GM12874 (cell line): ENCODE data around the gene UBTD1.

Source experiments
- TF ChIP-seq, protein P1 (sequence below): IDR thresholded peaks from 2 replicates; pipeline ENCODE4 v1.5.1; 2011; ENCODE audit warnings: low read depth, mild to moderate bottlenecking, control low read depth, low read length, moderate library complexity; ENCODE audit not compliant: insufficient read depth

The UBTD1 gene, protein sequence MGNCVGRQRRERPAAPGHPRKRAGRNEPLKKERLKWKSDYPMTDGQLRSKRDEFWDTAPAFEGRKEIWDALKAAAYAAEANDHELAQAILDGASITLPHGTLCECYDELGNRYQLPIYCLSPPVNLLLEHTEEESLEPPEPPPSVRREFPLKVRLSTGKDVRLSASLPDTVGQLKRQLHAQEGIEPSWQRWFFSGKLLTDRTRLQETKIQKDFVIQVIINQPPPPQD

DNA sequence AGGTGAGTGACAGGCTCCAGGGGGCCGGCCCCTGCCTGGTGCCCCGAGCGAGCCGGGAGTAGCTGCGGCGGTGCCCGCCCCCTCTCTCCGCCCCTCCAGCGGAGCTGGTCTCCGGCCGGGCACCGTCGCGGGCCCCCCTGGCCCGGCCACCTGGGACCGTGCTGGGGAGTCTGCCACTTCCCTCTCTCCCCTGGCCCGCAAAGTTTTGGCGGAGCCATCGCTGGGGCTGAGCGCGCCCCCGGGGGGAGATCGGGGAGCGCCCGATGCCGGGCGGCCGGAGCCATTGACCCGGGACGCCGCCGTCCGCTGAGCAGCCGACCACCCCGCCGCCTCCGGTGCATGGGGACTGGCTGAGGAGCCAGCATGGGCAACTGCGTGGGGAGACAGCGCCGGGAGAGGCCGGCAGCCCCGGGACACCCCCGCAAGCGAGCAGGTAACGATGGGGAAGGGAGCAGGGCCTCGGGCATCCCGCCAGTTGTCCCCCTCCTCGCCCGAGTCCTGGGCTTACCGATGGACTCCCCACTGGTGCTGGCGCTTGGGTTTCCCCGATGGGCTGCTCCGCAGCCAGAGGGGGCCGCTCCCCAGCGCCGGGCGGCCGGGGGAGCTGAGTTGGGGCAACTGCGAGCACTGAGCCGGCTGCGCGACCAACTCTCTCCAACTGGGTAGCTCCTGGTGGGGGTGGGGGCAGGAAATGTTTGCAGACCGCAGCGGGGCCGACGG is at the start of gene UBTD1:
Gene UBTD1 (plus strand): TSS at position 84 of the 720 bp plus-strand sequence. CDS start 280 bp downstream, at position 364.
- TF ChIP-seq, protein P1, sequence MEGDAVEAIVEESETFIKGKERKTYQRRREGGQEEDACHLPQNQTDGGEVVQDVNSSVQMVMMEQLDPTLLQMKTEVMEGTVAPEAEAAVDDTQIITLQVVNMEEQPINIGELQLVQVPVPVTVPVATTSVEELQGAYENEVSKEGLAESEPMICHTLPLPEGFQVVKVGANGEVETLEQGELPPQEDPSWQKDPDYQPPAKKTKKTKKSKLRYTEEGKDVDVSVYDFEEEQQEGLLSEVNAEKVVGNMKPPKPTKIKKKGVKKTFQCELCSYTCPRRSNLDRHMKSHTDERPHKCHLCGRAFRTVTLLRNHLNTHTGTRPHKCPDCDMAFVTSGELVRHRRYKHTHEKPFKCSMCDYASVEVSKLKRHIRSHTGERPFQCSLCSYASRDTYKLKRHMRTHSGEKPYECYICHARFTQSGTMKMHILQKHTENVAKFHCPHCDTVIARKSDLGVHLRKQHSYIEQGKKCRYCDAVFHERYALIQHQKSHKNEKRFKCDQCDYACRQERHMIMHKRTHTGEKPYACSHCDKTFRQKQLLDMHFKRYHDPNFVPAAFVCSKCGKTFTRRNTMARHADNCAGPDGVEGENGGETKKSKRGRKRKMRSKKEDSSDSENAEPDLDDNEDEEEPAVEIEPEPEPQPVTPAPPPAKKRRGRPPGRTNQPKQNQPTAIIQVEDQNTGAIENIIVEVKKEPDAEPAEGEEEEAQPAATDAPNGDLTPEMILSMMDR, result no peak

DNA sequence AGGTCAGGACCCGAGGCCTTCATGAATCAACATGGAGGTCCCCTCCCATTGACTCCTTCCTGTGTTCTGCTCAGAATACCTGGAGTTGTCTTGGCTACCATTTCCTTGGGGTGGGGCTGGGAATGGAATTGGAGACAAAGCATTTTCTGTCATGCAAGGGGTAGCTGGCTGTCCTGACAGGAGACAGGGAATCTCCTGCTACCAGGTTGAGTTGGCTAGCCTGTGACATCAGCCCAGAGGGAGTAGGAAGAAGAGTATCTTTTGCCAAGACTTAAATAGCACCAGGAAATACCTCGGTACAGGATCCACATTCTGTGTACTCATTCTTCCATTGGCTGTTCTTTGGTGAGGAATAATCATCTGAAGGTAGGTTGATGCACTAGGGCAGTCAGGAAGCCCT is 47.9 kb upstream of the UBTD1 start:
- TF ChIP-seq, protein P1, result no peak

DNA sequence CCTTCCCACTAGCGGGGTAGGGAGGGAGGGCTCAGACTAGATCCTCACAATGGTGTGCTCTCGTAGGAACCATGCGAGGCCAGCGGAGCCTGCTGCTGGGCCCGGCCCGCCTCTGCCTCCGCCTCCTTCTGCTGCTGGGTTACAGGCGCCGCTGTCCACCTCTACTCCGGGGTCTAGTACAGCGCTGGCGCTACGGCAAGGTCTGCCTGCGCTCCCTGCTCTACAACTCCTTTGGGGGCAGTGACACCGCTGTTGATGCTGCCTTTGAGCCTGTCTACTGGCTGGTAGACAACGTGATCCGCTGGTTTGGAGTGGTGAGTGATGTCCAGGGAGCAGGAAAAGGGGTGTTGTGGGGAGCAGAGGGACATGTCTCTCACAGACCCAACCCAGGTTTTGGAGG is 47.1 kb upstream of the UBTD1 start:
- TF ChIP-seq, protein P1, result no peak

DNA sequence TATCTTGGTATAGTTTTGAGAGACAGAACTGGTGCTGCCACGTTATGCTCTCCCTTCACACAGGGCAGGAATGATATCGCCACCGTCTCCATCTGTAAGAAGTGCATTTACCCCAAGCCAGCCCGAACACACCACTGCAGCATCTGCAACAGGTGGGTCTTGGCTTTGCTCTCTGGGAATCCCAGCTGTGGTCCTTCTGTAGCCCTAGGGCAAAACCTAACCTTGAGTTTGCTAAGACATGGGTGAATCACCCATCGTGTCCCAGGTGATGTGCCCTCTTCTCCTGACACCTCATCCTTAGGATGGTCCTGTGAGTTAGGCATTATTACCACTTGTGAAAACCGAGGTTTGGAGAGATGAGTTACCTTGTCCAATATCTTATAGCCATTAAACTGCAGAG is 46.4 kb upstream of the UBTD1 start:
- TF ChIP-seq, protein P1, result no peak

DNA sequence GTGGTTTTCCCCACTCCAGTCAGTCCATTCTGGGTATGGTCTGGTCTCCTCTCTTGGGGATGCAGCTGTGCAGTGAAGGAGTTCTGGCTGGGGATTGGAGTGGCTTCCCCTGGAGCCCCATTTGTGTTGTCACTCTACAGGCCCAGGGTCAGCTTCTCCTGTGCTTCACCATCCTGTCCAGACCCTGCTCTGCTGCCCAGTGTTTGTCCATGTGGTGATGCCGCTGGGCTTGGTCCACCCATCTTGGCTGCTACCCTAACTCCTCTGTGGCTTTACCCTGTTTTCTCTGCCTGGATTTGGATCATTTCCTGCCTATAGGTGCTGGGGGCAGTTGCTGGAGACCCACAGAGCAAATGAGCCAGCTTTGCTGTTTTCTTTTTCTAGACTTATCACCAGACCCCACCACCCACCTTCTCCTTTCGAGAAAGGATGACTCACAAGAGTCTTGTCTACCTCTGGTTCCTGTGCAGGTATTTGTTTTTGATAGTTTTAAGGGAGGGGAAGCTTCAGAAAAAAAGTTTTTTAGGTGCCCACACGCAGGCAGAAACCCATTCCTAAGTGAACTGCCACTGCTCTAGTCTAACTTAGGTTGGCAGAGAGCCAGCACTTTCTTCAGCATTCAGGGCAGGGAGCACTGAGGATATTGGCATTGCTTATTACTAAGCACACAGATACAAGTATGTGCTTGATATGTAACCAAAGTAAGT is 44.2 kb upstream of the UBTD1 start:
- TF ChIP-seq, protein P1, result no peak

DNA sequence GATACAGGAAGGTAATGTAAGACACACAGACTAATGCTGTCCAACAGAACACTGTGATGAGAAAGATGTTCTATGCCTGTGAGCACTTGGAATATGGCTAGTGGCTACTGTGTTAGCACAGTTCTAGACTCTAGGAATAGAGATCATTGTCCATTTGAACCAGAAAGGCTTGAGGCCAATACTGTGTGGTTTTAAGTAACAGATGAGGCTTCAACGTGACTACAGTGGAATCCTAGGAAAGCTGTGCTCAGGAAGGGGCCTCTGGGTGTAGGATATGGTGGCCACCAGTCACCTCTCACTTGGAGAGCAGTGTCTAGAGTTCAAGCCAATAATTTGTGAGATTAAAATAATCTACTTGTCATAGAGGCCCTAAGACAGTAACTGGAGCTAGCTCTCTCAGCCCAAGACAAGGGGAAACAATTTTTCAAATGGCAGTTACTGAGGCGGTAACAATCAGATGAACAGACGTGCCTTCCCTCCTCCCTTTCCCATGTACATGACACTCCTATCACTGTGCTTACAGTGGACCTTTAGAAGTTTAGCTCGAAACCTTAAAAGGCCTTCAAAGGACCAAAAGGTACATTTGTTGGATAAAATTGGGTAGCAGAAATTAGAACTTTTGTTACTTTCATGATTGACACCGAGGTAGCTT is 42.6 kb upstream of the UBTD1 start:
- TF ChIP-seq, protein P1, result no peak

DNA sequence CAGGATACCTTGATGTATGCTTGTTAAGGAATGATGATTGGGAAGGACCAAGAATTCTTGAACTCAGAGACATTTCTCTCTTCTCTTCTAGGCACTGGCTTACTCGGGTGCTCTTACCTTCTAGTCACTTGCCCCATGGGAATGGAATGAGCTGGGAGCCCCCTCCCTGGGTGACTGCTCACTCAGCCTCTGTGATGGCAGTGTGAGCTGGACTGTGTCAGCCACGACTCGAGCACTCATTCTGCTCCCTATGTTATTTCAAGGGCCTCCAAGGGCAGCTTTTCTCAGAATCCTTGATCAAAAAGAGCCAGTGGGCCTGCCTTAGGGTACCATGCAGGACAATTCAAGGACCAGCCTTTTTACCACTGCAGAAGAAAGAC is 42.0 kb upstream of the UBTD1 start:
- TF ChIP-seq, protein P1, result no peak
